ENCODE data around the gene HSD17B2.

- TF ChIP-seq POLR2AphosphoS5 (IDR thresholded peaks at IDR 0.05; ENCODE audit: borderline replicate concordance, low read depth, low read length) (no peak), EZH2 (IDR thresholded peaks at IDR 0.05) (no peak)
Measured at GRCh38 chr16:82081264-82081663, 46.2 kb downstream of the HSD17B2 start.

Measured in SK-N-MC (cell line).